Activated T-cell treated with anti-CD3 and anti-CD28 coated beads, Interleukin-2, amount 50 U/mL, for 1 hour (primary cell): Measurements from ENCODE around the gene CHAC2.
"Not testable (repeated sequence)": the region's sequence is repeated elsewhere in the genome, so short reads cannot be mapped to it uniquely, and the experiment has no call there.

ENCODE experiments used
- DNase-seq: peaks from one replicate; pipeline ENCODE4 v3.0.0-alpha.2; 2020

CHAC2 gene

GRCh38 chr2:53767405-53768241, at the start of gene CHAC2:
Gene CHAC2, plus strand, starts transcription at chr2:53767804. Its CDS starts 83 bp downstream, at chr2:53767887.
- peak; percentile 83 for DNase-seq

DNA sequence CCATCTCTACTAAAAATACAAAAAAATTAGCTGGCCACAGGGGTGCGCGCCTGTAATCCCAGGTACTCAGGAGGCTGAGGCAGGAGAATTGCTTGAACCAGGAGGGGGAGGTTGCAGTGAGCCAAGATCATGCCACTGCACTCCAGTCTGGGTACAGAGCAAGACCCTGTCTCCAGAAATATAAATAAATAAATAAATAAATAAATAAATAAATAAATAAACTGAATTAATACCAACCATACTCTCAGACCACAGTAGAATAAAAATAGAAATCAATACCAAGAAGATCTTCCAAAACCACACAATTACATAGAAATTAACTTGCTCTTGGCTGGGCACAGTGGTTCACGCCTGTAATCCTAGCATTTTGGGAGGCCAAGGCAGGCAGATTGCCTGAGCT, 46.7 kb upstream of the CHAC2 start:
- DNase-seq: not testable (repeated sequence)

DNA sequence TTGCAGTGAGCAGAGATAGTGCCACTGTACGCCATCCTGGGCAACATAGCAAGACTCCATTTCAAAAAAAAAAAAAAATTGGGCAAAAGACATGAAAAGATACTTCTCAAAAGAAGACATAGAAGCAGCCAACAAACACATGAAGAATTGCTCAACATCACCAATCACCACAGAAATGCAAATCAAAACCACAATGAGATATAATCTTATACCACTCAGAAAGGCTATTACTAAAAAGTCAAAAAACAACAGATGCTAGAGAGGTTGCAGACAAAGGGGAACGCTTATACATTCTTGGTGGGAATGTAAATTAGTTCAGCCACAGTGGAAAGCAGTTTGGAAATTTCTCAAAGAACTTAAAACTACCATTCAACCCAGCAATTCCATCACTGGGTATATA, 43.1 kb upstream of the CHAC2 start:
- no peak for DNase-seq

DNA sequence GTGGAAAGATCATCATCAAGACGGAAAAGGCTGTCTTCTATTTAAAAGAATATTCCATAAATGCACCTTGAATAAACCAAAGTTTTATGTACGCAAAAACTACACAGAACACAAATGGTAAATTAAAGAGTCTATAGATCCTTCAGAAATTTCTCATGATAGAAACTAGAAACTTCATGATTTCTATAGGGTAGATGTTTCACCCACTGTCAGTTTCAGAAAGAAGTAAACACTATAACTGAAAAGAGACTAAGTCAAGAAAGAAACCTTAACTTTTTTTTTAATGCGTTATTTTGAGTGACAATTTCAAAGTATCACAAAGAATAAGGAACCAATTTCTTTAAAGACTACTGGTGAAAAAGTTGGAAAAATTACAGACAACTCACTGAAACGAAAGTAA, 41.9 kb upstream of the CHAC2 start:
- no peak for DNase-seq

- no peak for DNase-seq
These were observed 39.7 kb upstream of the CHAC2 start for GRCh38 chr2:53727921-53728320.

DNA sequence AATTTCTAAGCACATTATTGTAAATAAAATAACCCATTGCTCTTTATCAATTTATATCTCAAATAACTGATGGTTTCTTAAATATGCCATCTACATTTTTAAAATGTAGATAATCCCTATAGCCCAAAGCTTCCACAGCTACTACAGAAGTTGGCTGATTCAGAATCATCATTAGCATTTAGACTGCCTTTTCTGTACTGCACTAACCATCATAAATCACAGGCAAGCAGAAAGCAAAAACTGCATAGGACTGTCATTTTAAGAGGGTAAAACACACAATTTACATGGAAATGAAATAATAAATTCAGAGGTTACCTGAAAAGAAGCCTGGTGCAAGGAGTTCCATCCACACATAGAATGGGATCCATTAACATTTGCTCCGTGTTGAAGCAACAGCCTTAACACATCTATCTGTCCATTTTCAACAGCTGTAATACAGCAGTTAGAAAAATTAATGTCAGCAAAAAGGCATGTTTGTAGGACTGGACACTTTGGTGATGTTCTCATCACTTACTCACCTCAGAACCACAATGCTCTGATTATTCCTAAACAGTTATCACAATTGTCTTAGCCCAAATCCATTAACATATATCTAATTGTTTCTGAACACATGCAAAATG, 38.4 kb upstream of the CHAC2 start:
- DNase-seq: no peak

GRCh38 chr2:53737091-53737490, 30.5 kb upstream of the CHAC2 start:
- DNase-seq: no peak

DNA sequence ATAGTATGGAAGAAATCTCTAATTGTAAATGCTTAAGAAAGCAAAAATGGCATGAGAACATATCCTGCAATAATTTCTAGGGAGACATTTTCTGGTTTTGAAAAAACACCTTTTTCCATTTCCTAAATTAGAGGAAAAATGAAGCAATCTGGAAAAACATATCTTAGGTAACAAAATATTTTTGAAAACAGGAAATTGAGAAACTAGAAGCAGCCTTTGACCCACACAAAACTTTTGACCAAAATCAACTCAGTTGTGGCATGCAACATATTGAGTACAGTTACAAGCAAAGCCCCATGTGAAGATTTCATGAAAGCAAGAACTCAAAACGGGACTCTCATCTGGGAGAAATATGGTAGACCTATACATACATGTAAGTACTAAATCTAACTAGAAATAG, 28.6 kb upstream of the CHAC2 start:
- DNase-seq: no peak

DNA sequence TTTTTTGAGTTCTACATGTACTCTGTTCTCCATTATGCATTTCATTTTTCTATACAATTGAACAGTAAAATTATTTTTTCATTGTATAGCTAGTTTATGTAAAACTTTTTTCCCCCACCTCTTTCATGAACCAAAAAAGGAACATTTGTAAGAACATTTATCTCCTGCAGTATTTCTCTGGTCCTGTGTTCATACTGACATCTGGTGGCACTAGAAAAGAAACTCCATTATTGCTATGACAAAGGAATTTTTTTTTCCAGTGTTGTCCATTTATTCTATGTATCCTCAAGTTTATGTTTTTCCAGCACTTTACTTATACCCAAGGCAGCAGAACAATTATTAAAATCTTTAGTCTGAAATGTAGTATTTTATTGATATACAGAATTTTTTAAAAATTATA, 27.4 kb upstream of the CHAC2 start:
- no peak for DNase-seq

GRCh38 chr2:53744395-53745065, 23.1 kb upstream of the CHAC2 start:
- DNase-seq: no peak

DNA sequence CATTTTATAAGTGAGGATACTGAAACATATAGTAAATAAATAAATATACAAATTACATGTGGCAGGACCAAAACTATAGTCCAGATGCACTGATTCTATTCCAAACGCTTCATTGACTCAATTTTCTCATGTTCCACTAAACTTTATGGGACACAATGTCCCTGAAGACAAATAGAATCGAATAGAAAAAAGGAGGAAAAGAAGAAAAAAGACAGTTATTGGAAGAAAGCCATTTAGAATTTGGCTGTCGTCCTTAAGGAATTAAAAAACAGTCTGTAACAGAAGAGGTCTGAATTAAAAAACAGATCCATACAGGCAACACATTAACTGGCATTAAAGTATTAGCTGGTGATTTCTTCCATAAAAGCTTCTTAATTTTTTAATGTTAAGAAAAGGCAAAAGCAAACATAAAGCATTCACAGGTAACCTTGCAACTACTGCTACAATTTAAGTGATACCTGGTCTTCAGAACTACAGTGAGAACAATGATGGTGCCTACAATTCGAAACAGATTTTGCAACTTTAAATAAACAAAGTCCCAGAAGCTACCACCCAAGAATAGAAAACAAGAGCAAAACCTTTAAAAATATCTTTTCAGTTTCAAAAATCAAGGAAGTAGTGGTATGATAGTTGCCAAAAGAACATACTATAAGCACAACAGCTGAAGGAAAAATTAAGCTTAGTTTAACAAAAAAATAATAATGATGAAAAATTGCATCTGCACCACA, 17.4 kb upstream of the CHAC2 start:
- DNase-seq: no peak

DNA sequence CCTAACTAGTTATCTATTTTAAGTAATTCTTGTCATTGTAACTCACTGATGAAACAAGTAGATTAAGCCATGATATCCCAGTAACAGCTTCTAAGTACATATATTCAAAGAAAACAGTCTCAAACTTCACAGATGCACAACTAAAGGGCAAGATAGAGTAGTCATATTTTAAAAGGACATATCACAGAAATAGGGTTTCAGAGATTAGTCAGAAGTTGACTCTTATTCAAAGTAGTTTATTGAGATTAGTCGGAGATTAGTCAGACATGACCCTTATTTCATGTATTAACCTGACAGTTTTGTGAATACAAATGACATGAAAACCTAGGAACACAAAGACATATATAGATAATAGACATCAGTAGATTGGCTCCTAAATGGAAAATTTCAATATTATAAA, 15.9 kb upstream of the CHAC2 start:
- DNase-seq: no peak

DNA sequence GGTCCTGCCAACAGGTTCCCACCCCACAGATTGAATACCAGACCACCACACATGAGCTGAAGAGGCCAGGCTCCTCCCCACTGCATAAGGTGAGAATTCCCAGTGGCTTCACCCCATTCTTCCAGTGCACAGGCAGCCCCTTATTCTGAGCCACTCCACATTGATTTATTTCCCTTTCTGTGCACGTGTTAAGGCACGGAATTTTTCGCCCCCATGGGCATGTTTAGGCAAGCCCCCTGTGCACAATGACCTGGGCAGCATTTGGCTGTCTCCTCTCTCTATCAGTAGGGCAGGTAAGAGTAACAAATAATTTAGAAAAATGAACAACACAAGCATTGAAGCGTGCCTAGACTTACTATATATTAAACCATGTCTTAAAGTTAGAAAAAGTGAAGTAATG, 15.2 kb upstream of the CHAC2 start:
- no peak for DNase-seq

- DNase-seq: no peak
These were observed 14.6 kb upstream of the CHAC2 start for GRCh38 chr2:53753041-53753440.

DNA sequence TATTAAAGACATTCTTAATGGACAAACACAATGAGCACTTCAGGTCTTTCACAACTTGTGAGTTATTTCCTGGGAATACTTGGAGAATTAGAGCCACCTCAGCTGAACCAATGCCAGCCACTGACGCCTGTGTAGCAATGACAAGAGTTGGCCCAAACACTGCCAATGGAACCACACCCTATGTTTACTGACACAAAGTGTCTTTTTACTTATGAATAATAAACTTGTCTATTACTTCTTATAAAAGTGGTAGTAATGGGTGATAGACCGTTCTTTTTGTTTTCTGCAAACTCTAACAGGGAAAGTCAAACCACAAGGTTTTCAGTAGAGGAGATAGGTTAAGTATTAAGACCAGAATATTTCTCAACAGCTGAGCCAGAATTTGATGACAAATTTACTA, 12.5 kb upstream of the CHAC2 start:
- DNase-seq: no peak

GRCh38 chr2:53756644-53757043, 11.0 kb upstream of the CHAC2 start:
- no peak for DNase-seq

DNA sequence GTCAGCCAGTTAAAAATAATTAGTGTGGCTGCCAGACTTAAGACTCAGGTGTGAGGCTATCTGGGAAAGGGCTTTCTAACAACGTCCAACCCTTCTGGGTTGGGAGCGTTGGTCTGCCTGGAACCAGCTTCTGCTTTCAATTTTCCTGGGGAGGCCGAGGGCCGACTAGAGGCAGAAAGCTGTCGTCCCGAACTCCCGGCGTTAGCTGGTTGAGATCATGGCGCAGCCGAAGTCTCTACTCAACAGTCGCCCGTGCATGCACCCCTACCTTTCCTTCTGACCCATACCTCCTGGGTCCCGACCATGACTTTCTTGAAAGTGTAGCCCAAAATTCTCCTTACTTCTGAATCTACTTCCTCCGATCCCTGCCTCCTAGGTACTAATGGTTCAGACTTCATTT, 10.4 kb upstream of the CHAC2 start:
- not testable (repeated sequence) for DNase-seq

DNA sequence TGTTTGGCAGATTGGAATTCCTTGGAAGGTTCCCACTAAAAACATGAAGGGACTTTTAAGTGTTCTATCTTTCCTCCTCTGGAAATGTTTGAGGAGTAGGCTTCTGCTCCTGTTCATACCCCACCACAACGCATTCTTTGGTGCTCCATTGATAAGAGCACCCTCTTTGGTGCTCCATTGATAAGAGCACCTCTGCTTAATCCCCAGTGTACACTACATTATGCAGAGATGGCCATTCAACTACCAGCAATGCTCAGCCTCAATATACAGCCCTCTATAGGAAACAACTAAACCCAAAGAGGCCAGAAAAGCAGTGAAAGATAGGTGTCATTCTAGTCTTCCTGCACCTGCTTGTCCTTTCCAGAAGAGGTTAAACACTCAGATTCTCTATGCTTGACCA, 1.8 kb upstream of the CHAC2 start:
- DNase-seq: no peak

GRCh38 chr2:53768242-53768542, 588 bp downstream of the CHAC2 start:
- DNase-seq: no peak

GRCh38 chr2:53769318-53769945, 1.8 kb downstream of the CHAC2 start:
- no peak for DNase-seq

DNA sequence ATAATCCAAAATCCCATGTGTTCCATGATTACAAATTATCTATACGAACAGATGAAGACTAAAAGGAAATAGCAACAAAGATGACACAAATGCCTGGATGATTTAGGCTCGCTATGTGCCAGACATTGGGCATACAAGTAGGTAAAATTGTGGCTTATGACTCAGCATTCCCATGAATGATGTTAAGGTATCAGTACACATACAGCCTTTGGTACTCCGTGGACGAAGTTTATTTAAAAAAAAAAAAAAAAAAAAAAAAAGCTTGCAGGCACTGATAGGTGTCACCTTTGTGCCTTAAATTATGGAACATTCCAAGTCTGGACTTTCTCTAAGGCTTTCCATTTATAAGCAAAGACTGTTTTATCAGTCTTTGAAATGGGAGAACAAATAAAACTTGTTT, 2.7 kb downstream of the CHAC2 start:
- DNase-seq: no peak

DNA sequence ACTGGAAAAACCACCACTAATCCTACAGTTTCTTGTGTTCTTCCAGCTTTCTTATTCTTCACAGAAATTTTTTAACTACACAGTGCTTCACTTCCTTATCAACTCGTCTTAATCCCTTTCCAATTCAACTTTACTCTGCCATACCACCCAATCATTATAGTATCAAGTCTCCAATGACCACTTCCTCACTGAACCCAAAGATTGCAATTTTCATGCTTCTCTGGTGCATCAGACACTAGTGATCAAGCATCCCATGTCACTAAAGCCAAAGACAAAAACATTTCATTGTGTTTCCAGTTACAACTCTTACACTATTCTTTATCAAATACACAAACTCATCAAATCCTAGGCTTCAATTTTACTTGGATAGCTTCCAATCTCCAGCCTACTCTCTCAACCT, 9.5 kb downstream of the CHAC2 start:
- no peak for DNase-seq

DNA sequence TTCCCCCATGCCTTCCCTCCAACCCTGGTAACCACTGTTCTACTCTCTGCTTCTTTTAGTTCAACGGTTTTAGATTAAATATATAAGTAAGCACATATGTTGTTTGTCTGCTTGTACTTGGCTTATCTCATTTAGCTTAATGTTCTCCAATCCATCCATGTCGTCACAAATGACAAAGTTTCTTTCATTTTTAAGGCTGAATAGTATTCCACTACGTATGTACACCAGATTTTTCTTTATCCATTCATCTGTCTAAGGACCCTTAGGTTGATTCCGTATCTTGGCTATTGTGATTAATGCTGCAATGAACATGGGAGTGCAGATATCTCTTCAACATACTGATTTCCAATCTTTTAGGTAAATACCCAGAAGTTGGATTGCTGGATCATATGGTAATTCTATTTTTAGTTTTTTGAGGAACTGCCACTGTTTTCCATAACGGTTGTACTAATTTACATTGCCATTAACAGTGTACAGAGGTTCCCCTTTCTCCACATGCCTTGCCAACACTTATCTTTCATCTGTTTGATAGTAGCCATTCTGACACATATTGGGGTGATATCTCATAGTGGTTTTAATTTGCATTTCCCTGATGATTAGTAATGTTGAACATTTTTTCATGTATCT, 11.0 kb downstream of the CHAC2 start:
- no peak for DNase-seq
